A549 (cell line): ENCODE data around the gene ITGB7. TPM values are rescaled to one million over a fixed set of nuclear protein-coding genes. Genes with fewer than 3 reads are reported as not detected.
A peak's percentile ranks its signal among the peaks of the same experiment; 100 is the strongest.

Experiments used
- ATAC-seq, 2 experiments: fragments of 200-7000 bp in 1 of 2; fragments of >200 bp in 1 of 2; cut with Nextera tagmentation in 1 of 2; cut with Tn5 transposase in 1 of 2; 3 replicates each; pipeline versions ENCODE4 v1.8.0 to v1.9.1; 2018 to 2020; ENCODE audit warnings: mild to moderate bottlenecking in 1 of 2, moderate library complexity in 1 of 2
- CTCF ChIA-PET: fragments of 300-600 bp; sonication (Branson Sonifier 250); formaldehyde crosslinking; extraction: SDS; loops from one replicate; lab custom pipeline; 2021; ENCODE audit warnings: antibody characterized with exemption, inconsistent platforms; lab: Yijun Ruan, JAX
- POLR2A ChIA-PET: fragments of 350-600 bp; formaldehyde crosslinking; extraction: SDS; loops from one replicate; lab custom pipeline; 2021; ENCODE audit warnings: antibody characterized with exemption, inconsistent platforms; lab: Yijun Ruan, JAX
- DNase-seq, 2 experiments: peaks; one replicate each; pipeline versions ENCODE4 v3.0.0 to v3.0.0-alpha.2; 2011 to 2016; ENCODE audit warnings: low read depth in 1 of 2, low spot score in 1 of 2
- FAIRE-seq: peaks from 2 replicates; lab custom pipeline; 2011; peaks lifted over from hg19 to GRCh38; lab: Jason Lieb, UNC
- H3K27ac ChIP-seq, 2 experiments: fragments of >200 bp; sonication (Bioruptor Twin); formaldehyde crosslinking; 3 replicates each; pipeline ENCODE4 v1.5.1; 2016 to 2017
- H3K4me1 ChIP-seq: fragments of >200 bp; sonication (Bioruptor Twin); formaldehyde crosslinking; 3 replicates; pipeline ENCODE4 v1.6.1; 2016
- H3K4me2 ChIP-seq: fragments of >200 bp; sonication (Bioruptor Twin); formaldehyde crosslinking; 3 replicates; pipeline ENCODE4 v1.6.1; 2016
- H3K4me3 ChIP-seq: fragments of >200 bp; sonication (Bioruptor Twin); formaldehyde crosslinking; 3 replicates; pipeline ENCODE4 v1.5.1; 2016
- H3K9me3 ChIP-seq: fragments of >200 bp; sonication (Bioruptor Twin); formaldehyde crosslinking; 3 replicates; pipeline ENCODE4 v1.6.1; 2016
- BHLHE40 ChIP-seq: IDR thresholded peaks from 2 replicates; pipeline ENCODE4 v1.6.1; 2012; ENCODE audit warnings: low read depth, low read length, inconsistent platforms
- CBX2 ChIP-seq: fragments of 200-600 bp; sonication (generic); IDR thresholded peaks from 2 replicates; pipeline ENCODE4 v1.6.1; 2016; ENCODE audit warnings: low read depth, mild to moderate bottlenecking, borderline replicate concordance
- CBX8 ChIP-seq: fragments of 200-600 bp; sonication (generic); IDR thresholded peaks from 2 replicates; pipeline ENCODE4 v1.6.1; 2016
- CEBPB ChIP-seq, 2 experiments: fragments of >200 bp in 1 of 2; sonication (Bioruptor Twin) in 1 of 2; formaldehyde crosslinking in 1 of 2; IDR thresholded peaks; 2 replicates each; pipeline ENCODE4 v1.6.1; 2012 to 2016
- CHD4 ChIP-seq: fragments of 200-600 bp; sonication (generic); IDR thresholded peaks from 2 replicates; pipeline ENCODE4 v1.6.1; 2016; ENCODE audit warnings: antibody characterized with exemption, mild to moderate bottlenecking, borderline replicate concordance
- EHF ChIP-seq: fragments of 250-450 bp; sonication (Bioruptor Pico); IDR thresholded peaks from 2 replicates; pipeline ENCODE4 v1.5.0; 2020; ENCODE audit warnings: mild to moderate bottlenecking
- EHMT2 ChIP-seq: fragments of 200-600 bp; sonication (generic); IDR thresholded peaks from 2 replicates; pipeline ENCODE4 v1.6.1; 2016; ENCODE audit warnings: antibody characterized with exemption, low read depth, mild to moderate bottlenecking, moderate library complexity
- EP300 ChIP-seq, 2 experiments: fragments of >200 bp; sonication (Bioruptor Twin); formaldehyde crosslinking; IDR thresholded peaks; 2 replicates in 1 of 2; 3 replicates in 1 of 2; pipeline ENCODE4 v1.6.1; 2016 to 2017
- FOSB ChIP-seq: fragments of 250-450 bp; sonication (Bioruptor Pico); IDR thresholded peaks from 2 replicates; pipeline ENCODE4 v1.5.0; 2020; ENCODE audit warnings: mild to moderate bottlenecking, moderate library complexity
- FOXS1 ChIP-seq: fragments of 250-450 bp; sonication (Bioruptor Pico); IDR thresholded peaks from 2 replicates; pipeline ENCODE4 v1.5.0; 2020; ENCODE audit warnings: mild to moderate bottlenecking, moderate library complexity
- GATA3 ChIP-seq: IDR thresholded peaks from 2 replicates; pipeline ENCODE4 v1.6.1; 2012; ENCODE audit warnings: borderline replicate concordance
- HDAC2 ChIP-seq: fragments of 200-600 bp; sonication (generic); IDR thresholded peaks from 2 replicates; pipeline ENCODE4 v1.6.1; 2016
- HOXA7 ChIP-seq: fragments of 250-450 bp; sonication (Bioruptor Pico); IDR thresholded peaks from 2 replicates; pipeline ENCODE4 v1.5.0; 2020; ENCODE audit warnings: mild to moderate bottlenecking, moderate library complexity
- HOXB13 ChIP-seq: fragments of 250-450 bp; sonication (Bioruptor Pico); IDR thresholded peaks from 2 replicates; pipeline ENCODE4 v1.5.0; 2020; ENCODE audit warnings: low read depth, mild to moderate bottlenecking, moderate library complexity
- JUNB ChIP-seq: fragments of >200 bp; sonication (Bioruptor Twin); formaldehyde crosslinking; IDR thresholded peaks from 2 replicates; pipeline ENCODE4 v1.6.1; 2016
- KDM5A ChIP-seq: fragments of 200-600 bp; sonication (generic); IDR thresholded peaks from 2 replicates; pipeline ENCODE4 v1.6.1; 2016; ENCODE audit warnings: antibody characterized with exemption, mild to moderate bottlenecking
- MAX ChIP-seq: IDR thresholded peaks from 2 replicates; pipeline ENCODE4 v1.6.1; 2012
- NPAS2 ChIP-seq: fragments of 250-450 bp; sonication (Bioruptor Pico); IDR thresholded peaks from 2 replicates; pipeline ENCODE4 v1.8.0; 2022; ENCODE audit warnings: mild to moderate bottlenecking, moderate library complexity, borderline replicate concordance
- POLR2A ChIP-seq: IDR thresholded peaks from 2 replicates; pipeline ENCODE4 v1.6.1; 2012; ENCODE audit warnings: mild to moderate bottlenecking, low read length
- RCOR1 ChIP-seq: fragments of 150-350 bp; IDR thresholded peaks from 2 replicates; pipeline ENCODE4 v1.6.1; 2014; ENCODE audit warnings: antibody characterized with exemption, low read length, low read depth
- RFX5 ChIP-seq: fragments of 450-650 bp; IDR thresholded peaks from 2 replicates; pipeline ENCODE4 v1.7.1; 2014; ENCODE audit warnings: antibody characterized with exemption, mild to moderate bottlenecking, moderate library complexity
- TP53 ChIP-seq: fragments of 250-450 bp; sonication (Bioruptor Pico); IDR thresholded peaks from 2 replicates; pipeline ENCODE4 v1.5.0; 2021; ENCODE audit warnings: mild to moderate bottlenecking, moderate library complexity
- USF2 ChIP-seq: fragments of 450-650 bp; IDR thresholded peaks from 2 replicates; pipeline ENCODE4 v1.6.1; 2014; ENCODE audit warnings: antibody characterized with exemption
- ZC3H11A ChIP-seq: fragments of 450-650 bp; IDR thresholded peaks from 2 replicates; pipeline ENCODE4 v1.6.1; 2014; ENCODE audit warnings: antibody characterized with exemption, mild to moderate bottlenecking
- ZSCAN20 ChIP-seq: fragments of 250-450 bp; sonication (Bioruptor Pico); IDR thresholded peaks from 2 replicates; pipeline ENCODE4 v1.8.0; 2022; ENCODE audit warnings: mild to moderate bottlenecking, moderate library complexity
- WGBS: methylation state at CpG from one replicate; pipeline ENCODE4 v1.1.6; 2017; ENCODE audit errors: missing lambda C conversion rate; 5-methylcytosine and 5-hydroxymethylcytosine counted together
- polyA plus RNA-seq, 4 experiments: library from polyadenylated mRNA; depleted of rRNA in 3 of 4; stranded (reverse); fragments of >200 nt; fragmentation: RNase III in 1 of 4; extraction: RNeasy Plus Mini Kit Qiagen cat#74134 plus additional on column Dnase treatment in 1 of 4; gene quantifications; 2 replicates in 3 of 4; 3 replicates in 1 of 4; pipeline ENCODE4 v1.2.3, GENCODE V29; 2011 to 2017
- TF ChIP-seq, protein P1 (sequence below): fragments of >200 bp; sonication (Bioruptor Twin); formaldehyde crosslinking; IDR thresholded peaks from 2 replicates; pipeline ENCODE4 v1.6.1; 2016
- TF ChIP-seq, protein P2 (sequence below): fragments of 150-350 bp; IDR thresholded peaks from 2 replicates; pipeline ENCODE4 v1.6.1; 2014; ENCODE audit warnings: low read depth, mild to moderate bottlenecking, low read length

Gene ITGB7
- polyA plus RNA-seq, 2 of the 4 experiments (the other 2 are of a cell fraction), result 0.54 to 0.56 TPM

DNA sequence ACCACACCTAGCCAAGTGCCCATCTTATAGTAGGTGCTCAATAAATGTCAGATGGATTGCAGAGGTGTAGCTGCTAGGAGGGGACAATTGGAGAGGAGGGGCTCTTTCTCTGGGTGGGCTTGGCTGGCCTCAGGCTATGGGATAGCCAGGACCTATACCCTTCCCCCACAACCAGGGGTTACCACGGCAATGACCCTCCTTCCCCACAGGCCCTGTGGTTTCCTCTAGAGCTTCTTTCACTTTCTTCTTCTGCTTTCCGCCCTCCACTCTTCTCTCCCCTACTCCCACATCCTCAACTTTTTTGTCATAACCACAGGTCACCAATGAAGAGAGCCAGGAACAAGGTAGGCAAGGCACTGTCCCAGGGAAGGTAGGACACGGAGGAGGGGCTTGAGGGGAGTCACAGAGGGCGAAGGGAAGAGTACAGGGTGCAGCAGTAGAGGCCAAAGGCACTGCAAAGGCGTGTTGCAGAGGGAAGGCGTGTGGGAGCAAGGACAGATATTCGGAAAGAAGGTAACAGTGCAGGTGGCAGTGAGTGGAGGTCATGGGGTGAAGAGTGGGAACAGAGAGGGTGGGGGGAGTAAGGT lies 1.9 kb upstream of the ITGB7 start:
- ATAC-seq, result no peak
- Histone ChIP-seq H3K27ac (no peak overlapping the region), H3K4me2 (no peak overlapping the region), H3K4me3 (no peak overlapping the region), H3K9me3 (no peaks in the 10 kb centered on the region), H3K4me1 (no peaks in the 10 kb centered on the region)
- WGBS, result 80% methylated on average over 7 of the region's 7 CpGs
- DNase-seq, result no peak
- ChIA-PET CTCF (interaction anchor here (0.5 to 33.2 kb wide), 11 partner anchors 9 to 701 kb away, joined by 3 to 1046 read pairs (median 12); partner anchors contain the start of genes CSAD, MYG1, PFDN5 and ZNF740), POLR2A (no interaction called here)
- FAIRE-seq, result no peak
- no peak for TF ChIP-seq RFX5
- TF ChIP-seq RCOR1, result no peak
- TF ChIP-seq USF2, result no peak
- TF ChIP-seq, protein P1, sequence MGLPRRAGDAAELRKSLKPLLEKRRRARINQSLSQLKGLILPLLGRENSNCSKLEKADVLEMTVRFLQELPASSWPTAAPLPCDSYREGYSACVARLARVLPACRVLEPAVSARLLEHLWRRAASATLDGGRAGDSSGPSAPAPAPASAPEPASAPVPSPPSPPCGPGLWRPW, result no peak
- TF ChIP-seq CEBPB (IDR thresholded peaks at IDR 0.05), result no peak
- TF ChIP-seq FOSB (CRISPR knock-in tag), result no peak
- TF ChIP-seq EP300 (IDR thresholded peaks at IDR 0.05), result no peak
- no peak for TF ChIP-seq MAX
- no peak for TF ChIP-seq EHF (CRISPR knock-in tag)
- TF ChIP-seq CBX2, result no peak
- TF ChIP-seq CHD4, result no peak
- no peak for TF ChIP-seq BHLHE40
- no peak for TF ChIP-seq HOXA7
- no peak for TF ChIP-seq HDAC2
- TF ChIP-seq, protein P2, sequence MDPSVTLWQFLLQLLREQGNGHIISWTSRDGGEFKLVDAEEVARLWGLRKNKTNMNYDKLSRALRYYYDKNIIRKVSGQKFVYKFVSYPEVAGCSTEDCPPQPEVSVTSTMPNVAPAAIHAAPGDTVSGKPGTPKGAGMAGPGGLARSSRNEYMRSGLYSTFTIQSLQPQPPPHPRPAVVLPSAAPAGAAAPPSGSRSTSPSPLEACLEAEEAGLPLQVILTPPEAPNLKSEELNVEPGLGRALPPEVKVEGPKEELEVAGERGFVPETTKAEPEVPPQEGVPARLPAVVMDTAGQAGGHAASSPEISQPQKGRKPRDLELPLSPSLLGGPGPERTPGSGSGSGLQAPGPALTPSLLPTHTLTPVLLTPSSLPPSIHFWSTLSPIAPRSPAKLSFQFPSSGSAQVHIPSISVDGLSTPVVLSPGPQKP, result no peak

DNA sequence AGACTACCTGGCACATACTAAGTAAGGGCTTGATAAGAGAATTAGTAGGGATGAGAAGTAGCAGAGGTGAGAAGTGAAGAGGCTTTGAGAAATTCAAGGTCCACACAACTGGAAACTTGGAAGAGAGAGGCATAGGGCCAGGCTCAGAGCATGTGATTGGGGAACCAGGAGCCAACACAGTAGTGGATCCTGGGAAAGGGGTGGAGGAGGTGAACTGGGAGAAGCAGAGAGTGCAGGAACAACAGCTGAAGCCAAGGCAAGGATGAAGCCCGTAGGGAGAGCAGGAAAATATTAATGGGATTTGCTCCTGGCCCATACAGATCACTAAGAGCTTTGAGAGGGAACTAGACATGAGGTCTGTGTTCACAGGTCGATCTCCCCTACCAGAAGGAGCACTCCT lies 1.4 kb upstream of the ITGB7 start:
- POLR2A ChIA-PET, result no interaction called here
- H3K9me3 ChIP-seq, result no peaks in the 10 kb centered on the region
- no peak overlapping the region for H3K4me3 ChIP-seq
- H3K4me1 ChIP-seq, result no peaks in the 10 kb centered on the region
- ATAC-seq (no peak), FAIRE-seq (no peak), DNase-seq (no peak)
- 87% methylated on average over 2 of the region's 2 CpGs for WGBS
- no peak overlapping the region for H3K27ac ChIP-seq
- TF ChIP-seq GATA3 (no peak), EHF (CRISPR knock-in tag) (no peak), NPAS2 (CRISPR knock-in tag) (no peak), ZC3H11A (no peak)
- no peak overlapping the region for H3K4me2 ChIP-seq
- CTCF ChIA-PET, result interaction anchor here (0.5 to 33.2 kb wide), 12 partner anchors 8 to 147 kb away, joined by 3 to 1046 read pairs (median 9); partner anchors contain the start of genes AAAS, CSAD, MYG1 and PFDN5

- ATAC-seq, result peak; percentile 62 to 64
These were observed 1.2 kb downstream of the ITGB7 start for GRCh38 chr12:53205747-53206419.

More at GRCh38 chr12:53205747-53206419, 1.2 kb downstream of the ITGB7 start:
- FAIRE-seq (no peak), DNase-seq (no peak)
- WGBS, result 61% methylated on average over 7 of the region's 7 CpGs
- TF ChIP-seq, protein P1, result no peak
- no peak for TF ChIP-seq EP300 (IDR thresholded peaks at IDR 0.05)
- TF ChIP-seq ZSCAN20 (CRISPR knock-in tag), result no peak
- TF ChIP-seq FOXS1 (CRISPR knock-in tag), result no peak
- TF ChIP-seq CEBPB (IDR thresholded peaks at IDR 0.05), result no peak
- no peak for TF ChIP-seq NPAS2 (CRISPR knock-in tag)
- TF ChIP-seq BHLHE40, result no peak
- no peak for TF ChIP-seq HOXB13 (CRISPR knock-in tag)
- no peak for TF ChIP-seq CBX2
- no peak for TF ChIP-seq TP53 (CRISPR knock-in tag)
- TF ChIP-seq ZC3H11A, result no peak
- TF ChIP-seq CBX8, result no peak
- no peak for TF ChIP-seq JUNB
- no peak for TF ChIP-seq KDM5A
- no peak for TF ChIP-seq EHMT2
- no peak for TF ChIP-seq POLR2A
- CTCF ChIA-PET, result interaction anchor here (0.7 to 36.2 kb wide), 7 partner anchors 5 to 107 kb away, joined by 3 to 1046 read pairs (median 216); partner anchors contain the start of genes CSAD, ITGB7, MYG1 and PFDN5
- Histone ChIP-seq H3K4me1 (no peaks in the 10 kb centered on the region), H3K27ac (no peak overlapping the region), H3K9me3 (no peaks in the 10 kb centered on the region), H3K4me3 (no peak overlapping the region), H3K4me2 (no peak overlapping the region)
- POLR2A ChIA-PET, result no interaction called here
